ENCODE data around the gene MFSD12.
"Not testable (repeated sequence)": the region's sequence is repeated elsewhere in the genome, so short reads cannot be mapped to it uniquely, and the experiment has no call there.

The MFSD12 gene

DNA sequence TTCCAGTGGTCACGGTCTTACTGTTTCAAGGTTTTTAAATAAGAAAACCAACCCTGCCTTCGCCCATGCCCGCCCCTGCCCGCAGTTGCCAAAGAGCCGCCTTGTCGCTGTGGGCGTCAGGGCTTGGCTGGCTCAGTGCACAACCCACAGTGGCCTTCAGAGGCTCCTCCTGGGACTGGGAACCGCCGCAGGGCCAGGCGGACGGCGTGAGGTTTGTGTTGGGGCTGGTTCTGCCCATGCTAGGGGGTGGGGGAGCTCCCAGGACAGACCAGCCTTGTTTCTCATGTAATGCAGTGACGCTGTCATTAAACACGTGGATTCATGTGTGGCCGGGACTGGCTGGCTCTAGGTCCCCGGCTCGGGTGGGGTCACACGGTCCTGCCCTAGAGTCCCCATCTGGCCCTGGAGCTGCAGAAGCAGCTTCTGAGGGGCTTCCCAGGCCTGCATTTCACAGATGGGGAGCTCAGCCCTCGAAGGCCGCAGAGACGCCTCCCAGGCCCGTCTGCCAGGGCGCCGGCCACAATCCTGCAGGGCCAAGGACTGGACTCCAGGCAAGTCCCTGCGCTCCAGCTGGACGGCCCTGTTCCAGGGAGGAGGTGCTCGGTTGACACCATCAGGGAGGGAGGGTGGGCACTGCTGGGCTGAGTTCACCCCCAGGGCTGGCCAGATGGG is 20.8 kb downstream of the MFSD12 start:
- no peak for DNase-seq

GRCh38 chr19:3535981-3536380 is 21.4 kb downstream of the MFSD12 start:
- DNase-seq, result no peak

- DNase-seq, result no peak
Measured at GRCh38 chr19:3535563-3535965, 21.8 kb downstream of the MFSD12 start.

DNA sequence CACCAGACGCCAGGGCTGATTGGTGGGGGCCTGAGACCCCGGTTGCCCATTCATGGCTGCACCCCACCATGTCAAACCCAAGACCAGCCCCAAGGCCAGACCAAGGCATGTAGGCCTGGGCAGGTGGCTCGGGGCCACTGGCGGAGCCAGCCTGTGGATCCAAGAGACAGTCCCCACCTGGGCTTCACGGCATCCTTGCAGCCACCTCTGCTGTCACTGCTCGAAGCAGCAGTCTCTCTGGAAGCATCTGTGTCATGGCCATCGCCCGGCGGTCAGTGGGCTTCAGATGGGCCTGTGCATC is 22.2 kb downstream of the MFSD12 start:
- DNase-seq, result no peak

- DNase-seq, result no peak
Measured at GRCh38 chr19:3534375-3535234, 22.8 kb downstream of the MFSD12 start.

DNA sequence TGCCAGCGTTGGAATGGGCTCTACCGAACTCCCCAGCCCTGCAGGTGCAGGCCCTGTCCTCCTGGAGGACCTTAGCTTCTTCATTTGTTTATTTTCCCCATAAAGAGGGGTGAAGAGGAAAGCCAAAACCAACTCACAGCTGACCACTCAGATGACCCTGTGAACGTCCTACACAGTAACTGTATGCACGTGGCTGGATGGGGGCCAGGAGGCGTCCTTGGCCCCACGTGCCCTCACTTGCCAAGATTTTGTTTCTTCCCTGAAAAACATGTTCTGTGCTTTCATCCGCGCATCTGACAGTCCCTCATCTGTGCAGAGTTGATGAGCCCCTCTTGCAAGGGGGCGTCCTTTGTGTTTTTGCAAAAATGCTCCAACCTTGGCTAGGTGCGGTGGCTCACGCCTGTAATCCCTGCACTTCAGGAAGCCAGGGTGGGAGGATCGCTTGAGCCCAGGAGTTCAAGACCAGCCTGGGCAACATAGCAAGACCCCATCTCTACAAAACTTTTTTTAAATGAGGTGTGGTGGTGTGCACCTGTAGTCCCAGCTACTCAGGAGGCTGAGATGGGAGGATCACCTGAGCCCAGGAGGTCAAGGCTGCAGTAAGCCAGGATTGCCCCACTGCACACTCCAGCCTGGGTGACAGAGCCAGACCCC is 23.7 kb downstream of the MFSD12 start:
- DNase-seq, result no peak

- no peak for DNase-seq
Measured at GRCh38 chr19:3533033-3533432, 24.4 kb downstream of the MFSD12 start.

DNA sequence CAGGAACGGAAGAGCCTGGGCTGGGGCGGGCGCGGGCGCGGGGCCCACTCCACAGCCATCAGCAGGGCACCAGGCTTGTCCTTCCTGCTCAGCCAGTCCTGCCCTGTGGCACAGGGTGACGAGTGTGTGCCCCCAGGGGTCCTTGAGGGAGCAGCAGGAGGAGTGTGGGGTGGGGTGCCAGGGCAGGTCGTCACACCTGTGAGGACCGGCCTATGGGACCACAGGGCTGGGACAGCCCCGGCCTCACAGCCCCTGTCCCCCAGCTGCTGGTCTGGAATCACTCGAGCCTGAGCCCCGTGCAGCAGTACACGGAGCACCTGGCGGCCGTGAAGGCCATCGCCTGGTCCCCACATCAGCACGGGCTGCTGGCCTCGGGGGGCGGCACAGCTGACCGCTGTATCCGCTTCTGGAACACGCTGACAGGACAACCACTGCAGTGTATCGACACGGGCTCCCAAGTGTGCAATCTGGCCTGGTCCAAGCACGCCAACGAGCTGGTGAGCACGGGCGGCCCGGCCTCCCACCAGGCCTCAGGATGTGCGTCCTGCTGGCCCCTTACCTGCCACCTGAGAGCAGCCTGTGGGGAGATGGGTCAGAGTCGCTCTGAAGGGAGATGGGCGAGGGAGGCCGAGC is 25.1 kb downstream of the MFSD12 start:
- DNase-seq, result no peak

DNA sequence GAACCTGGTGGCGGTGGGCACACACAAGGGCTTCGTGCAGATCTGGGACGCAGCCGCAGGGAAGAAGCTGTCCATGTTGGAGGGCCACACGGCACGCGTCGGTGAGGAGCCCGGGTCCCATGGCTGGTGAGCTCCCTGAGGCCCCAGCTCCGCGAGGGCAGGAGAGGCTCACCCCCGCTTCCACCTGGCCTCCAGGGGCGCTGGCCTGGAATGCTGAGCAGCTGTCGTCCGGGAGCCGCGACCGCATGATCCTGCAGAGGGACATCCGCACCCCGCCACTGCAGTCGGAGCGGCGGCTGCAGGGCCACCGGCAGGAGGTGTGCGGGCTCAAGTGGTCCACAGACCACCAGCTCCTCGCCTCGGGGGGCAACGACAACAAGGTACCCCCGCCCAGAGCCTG is 25.7 kb downstream of the MFSD12 start:
- no peak for DNase-seq

DNA sequence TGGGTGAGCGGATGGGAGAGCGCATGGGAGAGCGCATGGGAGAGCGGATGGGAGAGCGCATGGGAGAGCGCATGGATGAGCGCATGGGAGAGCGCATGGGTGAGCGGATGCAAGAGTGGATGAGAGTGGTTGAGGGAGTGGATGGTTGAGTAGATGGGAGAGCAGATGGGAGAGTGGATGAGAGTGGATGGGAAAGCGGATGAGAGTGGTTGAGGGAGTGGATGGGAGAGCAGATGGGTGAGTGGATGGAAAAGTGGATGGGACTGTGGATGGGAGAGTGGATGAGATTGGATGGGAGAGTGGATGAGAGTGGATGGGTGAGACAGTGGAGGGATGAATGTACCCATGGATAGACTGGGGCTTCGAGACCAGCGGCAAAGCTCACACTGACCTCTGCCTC is 27.0 kb downstream of the MFSD12 start:
- DNase-seq, result no peak

DNA sequence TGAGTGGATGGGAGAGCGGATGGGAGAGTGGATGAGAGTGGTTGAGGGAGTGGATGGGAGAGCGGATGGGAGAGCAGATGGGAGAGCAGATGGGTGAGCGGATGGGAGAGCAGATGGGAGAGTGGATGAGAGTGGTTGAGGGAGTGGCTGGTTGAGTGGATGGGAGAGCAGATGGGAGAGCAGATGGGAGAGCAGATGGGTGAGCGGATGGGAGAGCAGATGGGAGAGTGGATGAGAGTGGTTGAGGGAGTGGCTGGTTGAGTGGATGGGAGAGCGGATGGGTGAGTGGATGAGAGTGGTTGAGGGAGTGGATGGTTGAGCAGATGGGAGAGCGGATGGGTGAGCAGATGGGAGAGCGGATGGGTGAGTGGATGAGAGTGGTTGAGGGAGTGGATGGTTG is 28.1 kb downstream of the MFSD12 start:
- DNase-seq, result not testable (repeated sequence)

DNA sequence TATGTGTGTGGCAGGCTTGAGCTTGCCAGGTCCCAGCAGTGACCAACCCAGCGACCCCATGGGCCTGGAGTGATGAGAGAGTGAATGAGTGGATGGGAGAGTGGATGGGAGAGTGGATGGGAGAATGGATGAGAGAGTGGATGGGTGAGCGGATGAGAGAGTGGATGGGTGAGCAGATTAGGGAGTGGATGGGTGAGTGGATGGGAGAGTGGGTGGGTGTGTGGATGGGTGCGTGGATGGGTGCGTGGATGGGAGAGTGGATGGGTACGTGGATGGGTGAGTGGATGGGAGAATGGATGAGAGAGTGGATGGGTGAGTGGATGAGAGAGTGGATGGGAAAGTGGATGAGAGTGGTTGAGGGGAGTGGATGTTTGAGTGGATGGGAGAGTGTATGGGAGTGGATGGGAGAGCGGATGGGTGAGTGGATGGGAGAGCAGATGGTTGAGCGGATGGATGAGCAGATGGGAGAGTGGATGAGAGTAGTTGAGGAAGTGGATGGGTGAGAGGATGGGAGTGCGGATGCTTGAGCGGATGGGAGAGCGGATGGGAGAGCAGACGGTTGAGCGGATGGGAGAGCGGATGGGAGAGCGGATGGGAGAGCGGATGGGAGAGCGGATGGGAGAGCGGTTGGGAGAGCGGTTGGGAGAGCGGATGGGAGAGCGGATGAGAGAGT is 28.7 kb downstream of the MFSD12 start:
- no peak for DNase-seq

DNA sequence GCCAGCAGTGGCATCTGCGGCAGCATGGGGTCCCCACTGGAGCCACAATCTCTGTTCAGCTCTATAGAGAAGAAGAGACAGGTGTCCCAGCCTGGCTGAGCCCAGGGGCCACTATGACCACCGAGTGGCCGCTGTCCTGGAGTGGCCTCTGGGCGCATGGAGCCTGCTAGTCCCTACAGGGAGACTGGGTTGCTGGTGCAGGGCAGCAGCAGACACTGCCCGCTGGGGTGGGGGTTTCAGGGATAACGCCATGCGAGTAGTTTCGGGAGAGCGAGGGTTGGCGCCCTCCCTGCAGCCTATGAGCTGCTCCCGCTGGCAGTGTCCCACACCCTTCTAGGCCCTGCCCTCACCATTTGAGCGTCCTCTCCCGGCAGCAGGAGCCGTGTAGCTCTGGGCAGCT is 29.3 kb downstream of the MFSD12 start:
- no peak for DNase-seq

DNA sequence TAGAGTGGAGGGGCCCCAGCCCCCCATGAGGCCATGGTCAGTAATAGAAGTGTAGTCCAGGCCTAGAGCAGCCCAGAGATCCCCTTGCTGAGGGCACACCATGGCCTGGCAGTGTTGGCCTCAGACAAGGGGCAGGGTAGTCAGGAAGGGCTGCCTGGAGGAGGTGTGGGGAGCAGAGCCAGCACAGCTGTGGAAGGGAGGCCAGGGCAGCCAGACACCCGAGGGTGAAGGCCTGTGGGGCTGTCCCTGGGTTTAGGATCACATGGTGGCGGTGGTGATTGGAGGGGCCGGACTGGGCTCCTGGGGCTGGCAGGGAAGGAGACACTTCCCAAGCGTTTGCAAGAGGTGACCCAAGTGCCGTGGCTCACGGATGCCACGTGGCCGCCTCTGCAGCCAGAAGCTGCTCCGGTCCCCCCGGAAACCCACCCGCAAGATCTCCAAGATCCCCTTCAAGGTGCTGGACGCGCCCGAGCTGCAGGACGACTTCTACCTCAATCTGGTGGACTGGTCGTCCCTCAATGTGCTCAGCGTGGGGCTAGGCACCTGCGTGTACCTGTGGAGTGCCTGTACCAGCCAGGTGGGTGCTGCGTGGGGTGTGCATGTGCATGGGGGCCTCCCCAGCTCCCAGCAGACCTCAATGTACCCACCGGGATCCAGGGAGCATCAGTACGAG is 30.0 kb downstream of the MFSD12 start:
- no peak for DNase-seq

GRCh38 chr19:3526507-3527237 is 30.7 kb downstream of the MFSD12 start:
- no peak for DNase-seq

DNA sequence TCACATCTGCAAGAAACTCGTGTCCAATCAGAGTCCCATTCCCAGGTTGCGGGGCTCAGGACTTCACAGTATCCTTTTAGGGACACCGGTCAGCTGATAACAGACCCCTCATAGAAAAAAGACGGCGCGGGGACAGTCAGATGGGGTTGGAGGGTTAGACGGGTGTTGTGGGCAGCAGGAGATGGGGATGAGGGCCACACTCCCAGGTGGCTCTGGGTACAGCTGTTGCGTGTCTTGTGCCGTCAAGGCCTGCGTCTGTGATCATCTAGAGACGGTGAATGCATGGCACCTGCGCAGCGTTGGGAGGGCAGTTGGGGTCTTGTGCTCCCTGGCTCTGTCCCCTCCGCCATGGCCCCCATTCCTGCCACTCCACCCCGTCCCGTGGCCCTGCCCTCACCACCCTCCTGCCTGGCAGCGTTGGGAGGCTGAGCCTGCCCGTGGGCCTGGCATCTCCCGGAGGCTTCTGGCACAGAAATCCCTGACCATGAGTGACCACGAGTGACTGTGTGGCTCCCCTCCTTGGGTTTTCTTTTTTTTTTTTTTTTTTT is 32.4 kb downstream of the MFSD12 start:
- no peak for DNase-seq

DNA sequence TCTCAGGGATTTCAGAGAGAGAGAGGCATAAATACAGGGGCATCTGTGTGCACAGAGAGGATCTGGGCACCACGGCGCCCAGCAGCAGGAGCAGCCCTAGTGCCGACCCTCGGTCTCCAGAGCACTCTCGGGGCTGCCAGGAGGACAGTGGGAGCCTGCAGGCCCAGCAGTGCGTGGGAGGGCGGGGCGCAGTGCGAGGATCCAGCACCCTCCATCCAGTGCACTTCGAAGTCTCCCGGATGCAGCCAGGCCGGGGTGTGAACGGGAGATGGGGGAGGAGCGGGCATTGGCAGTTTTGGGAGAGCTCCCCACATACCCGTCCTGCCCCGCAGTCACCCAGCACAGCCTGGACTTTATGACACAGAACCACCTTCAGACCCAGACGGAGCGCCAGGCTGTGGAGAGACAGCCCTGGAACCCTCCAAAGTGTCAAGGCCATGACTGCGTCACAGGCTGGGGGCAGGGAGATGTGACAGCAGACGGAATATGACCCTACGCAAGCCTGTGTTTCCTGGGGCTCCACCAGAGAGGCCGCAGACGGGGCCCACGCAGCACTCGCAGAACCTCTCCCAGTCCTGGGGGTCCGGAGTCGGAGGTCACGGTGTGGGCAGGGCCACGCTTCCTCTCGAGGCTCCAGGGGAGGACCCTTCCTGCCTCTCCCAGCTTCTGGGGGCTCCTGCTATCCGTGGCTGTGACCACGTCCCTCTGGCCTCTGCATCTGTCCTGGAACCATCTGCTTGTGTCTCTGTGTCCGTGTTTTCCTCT is 33.1 kb downstream of the MFSD12 start:
- DNase-seq, result no peak

DNA sequence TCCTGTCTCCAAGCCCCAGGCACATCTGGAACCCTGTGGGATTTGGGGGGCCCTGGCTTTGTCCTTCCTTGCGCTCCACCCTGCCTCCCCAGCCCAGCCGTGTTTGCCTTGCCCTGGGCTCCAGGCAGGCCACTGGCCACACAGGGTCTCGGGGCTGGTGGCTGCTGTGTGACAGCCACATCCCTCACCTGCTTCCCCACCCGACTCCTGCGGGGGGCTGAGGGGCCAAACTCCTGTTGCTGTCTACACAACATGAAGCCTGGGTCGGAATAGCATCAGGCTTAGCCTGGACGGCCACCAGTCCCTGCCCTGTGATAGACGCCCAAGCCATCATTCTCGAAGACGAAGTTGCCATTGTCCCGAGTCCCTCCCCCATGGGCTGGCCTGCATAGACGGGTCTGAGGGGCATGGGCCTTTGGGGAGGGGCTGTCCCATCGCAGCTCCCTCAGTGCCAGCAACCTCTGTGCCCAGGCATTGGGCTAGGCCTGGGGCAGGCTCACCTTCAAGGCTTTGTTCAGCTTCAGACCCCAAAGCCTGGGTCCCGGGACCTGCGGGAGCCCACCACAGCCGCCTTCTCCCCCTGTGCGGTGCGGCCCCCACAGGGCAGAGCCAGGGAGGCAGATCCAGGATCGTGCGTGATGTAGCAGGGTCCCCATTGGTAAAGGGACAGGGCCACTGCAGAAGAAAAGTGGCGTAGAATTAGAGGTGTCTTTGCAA is 33.9 kb downstream of the MFSD12 start:
- no peak for DNase-seq

GRCh38 chr19:3522421-3523360 is 34.7 kb downstream of the MFSD12 start:
- no peak for DNase-seq

All from activated CD4-positive, alpha-beta T cell treated with anti-CD3 and anti-CD28 coated beads for 1 hour (primary cell).